ENCODE data around the gene FLRT2.

The FLRT2 gene, protein sequence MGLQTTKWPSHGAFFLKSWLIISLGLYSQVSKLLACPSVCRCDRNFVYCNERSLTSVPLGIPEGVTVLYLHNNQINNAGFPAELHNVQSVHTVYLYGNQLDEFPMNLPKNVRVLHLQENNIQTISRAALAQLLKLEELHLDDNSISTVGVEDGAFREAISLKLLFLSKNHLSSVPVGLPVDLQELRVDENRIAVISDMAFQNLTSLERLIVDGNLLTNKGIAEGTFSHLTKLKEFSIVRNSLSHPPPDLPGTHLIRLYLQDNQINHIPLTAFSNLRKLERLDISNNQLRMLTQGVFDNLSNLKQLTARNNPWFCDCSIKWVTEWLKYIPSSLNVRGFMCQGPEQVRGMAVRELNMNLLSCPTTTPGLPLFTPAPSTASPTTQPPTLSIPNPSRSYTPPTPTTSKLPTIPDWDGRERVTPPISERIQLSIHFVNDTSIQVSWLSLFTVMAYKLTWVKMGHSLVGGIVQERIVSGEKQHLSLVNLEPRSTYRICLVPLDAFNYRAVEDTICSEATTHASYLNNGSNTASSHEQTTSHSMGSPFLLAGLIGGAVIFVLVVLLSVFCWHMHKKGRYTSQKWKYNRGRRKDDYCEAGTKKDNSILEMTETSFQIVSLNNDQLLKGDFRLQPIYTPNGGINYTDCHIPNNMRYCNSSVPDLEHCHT

GRCh38 chr14:85529803-85530574 lies at the start of gene FLRT2:
Gene FLRT2 (plus strand): TSS chr14:85530144. CDS start chr14:85621515, 91,371 bp downstream.
- DNase-seq: peak; percentile 38

DNA sequence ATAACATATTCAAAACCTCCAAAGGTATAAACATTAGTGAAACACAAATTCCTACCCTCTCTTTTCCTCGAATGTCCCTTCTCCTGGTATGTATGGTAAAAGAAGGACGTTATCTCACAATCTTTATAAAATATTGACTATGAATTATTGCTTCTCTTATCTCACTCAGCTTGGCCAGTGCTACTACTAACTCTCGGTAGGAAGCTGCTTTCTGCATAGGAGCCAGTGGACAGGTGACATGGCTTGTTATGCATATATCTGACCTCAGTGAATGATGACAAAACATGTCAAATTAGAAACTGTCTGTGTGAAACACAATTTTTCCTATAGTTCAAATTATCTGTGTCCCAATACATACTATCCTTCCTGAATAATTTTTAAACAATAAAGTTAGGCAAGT lies 48.5 kb upstream of the FLRT2 start:
- DNase-seq: no peak

DNA sequence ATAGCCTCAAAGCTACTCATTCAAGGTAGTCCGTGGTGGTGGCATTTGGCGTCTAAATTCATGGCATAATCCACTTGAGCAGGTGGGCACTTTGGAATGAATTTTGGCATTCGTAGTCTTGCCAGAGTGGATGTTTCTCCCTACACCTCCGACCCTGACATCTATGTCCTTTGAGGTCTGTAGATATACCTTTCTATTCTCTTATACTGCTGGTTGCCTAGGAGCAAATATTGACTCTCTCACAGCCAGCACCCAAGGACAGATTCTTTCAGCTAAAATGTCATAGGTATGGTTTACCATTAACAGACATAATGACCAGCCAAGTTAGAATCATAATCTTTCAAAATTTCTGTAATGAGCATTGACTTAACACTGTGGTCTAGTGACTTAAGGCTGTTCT lies 47.4 kb upstream of the FLRT2 start:
- no peak for DNase-seq

GRCh38 chr14:85483037-85483436 lies 46.9 kb upstream of the FLRT2 start:
- no peak for DNase-seq

DNA sequence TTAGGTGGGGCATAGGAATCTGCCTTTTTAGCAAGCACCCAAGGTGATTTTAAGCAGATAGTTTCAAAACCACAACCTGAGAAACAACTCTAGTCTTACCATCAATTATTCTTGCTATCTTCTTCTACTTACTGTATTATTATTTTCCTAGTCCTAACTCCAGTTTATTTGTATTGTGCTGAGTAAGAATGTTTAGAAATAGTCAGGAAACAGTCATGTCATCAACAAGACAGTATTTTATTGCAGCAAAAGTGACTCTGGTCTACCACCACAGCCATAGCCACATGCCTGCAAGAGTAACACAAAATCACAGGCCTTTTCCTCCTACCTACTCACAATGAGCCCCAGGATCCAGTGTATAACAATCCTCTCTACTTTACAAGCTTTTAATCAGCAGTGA lies 46.3 kb upstream of the FLRT2 start:
- DNase-seq: no peak

GRCh38 chr14:85487215-85487614 lies 42.7 kb upstream of the FLRT2 start:
- DNase-seq: no peak

- DNase-seq: no peak
These were observed 28.2 kb upstream of the FLRT2 start for GRCh38 chr14:85501751-85502150.

DNA sequence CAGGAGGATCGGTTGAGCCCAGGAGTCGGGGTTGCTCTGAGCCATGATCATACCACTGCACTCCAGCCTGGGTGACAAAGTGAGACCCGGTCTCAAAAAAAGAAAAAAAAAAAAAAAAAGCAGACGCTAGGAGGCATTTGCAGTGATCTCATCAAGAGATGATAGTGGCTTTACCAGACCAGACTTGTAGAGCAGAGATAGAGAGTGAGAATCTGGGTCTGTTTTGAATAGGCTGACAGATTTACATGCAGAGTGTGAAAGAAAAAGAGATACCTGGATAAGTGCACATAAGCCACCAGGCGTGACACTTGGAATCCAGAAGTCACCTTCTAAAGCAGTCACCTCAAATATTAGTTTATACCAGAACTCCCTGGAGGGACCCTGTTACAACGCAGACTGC lies 21.1 kb upstream of the FLRT2 start:
- no peak for DNase-seq

GRCh38 chr14:85512451-85512850 lies 17.5 kb upstream of the FLRT2 start:
- no peak for DNase-seq

DNA sequence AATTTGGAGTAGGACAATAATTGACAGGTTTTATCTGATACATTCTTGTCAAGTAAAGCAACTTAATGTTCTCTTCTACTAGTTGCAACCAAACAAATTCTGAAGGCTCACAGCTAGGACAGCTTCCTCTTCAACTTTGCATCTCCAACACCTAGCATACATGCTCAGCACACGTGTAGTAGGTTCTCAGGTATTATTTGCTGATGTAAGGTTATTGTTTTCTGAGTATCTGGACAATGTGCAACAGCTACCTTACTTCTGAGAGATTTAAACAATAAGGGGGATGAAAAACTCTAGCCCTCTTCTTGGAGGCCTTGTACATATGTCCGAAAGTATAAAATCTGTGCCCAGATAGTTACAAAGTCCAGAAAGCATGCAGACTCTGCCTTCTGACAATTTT lies 15.5 kb upstream of the FLRT2 start:
- no peak for DNase-seq

GRCh38 chr14:85516239-85517113 lies 13.5 kb upstream of the FLRT2 start:
- DNase-seq: no peak

- DNase-seq: no peak
These were observed 12.7 kb upstream of the FLRT2 start for GRCh38 chr14:85517114-85517688.

- no peak for DNase-seq
These were observed 10.2 kb upstream of the FLRT2 start for GRCh38 chr14:85519661-85520305.

- DNase-seq: no peak
These were observed 9.4 kb upstream of the FLRT2 start for GRCh38 chr14:85520581-85520980.

DNA sequence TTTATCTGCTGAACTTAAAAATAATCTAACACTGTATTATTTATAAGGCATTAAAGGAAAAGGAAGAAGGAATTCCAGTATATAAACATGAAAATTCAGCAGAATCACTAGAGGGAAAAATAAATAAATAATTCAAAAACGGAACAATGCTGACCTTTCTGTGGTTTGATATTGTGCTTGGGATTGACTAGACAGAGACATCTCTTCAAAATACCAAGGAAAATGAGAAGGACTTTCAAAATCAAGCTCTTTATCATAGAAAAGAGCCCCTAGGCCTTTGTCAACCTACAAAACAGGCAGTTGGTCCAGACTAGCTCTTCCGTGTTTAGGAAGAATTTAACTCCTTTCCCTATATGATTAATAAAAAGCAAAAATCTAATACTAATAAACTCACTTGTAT lies 6.3 kb upstream of the FLRT2 start:
- DNase-seq: no peak

- no peak for DNase-seq
These were observed 2.9 kb upstream of the FLRT2 start for GRCh38 chr14:85527006-85527405.

- DNase-seq: no peak
These were observed 2.4 kb upstream of the FLRT2 start for GRCh38 chr14:85527445-85528035.

DNA sequence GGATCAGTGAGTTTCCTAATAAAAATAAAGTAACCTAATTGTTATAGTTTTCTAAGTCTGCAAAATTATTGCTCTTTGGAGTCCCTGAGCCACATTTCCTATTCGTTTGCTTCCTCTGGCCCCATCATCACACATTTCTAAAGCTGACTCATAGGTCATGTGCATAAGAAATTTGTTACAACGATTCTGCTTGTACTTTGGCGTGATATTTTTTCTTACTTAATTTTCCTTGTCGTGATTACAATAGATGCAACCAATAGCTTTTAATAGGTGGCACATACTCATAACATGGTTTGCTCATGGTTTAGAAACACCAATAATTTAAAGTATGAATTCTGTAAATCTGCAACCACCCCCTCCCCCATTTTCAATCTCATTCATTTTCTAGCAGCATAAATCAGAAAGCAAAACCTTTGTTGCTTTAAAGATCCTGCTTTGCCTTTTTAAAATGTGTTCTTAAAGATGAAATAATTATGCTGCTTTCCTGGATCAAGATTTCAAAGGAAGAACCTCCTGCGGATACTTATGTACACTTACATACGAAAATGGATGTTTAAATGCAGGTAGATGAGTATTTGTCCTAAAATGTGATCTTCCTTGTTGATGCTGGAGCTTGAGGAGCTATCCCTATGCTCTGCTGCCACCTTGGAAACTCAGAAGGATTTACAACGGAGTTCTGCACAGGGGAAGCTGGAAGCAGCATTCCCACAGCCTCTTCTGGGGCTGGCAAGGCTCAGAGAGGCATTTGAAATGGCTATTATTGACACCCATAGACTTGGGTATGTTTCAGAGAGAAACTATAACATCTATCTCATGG lies 1.7 kb upstream of the FLRT2 start:
- DNase-seq: peak; percentile 17

- DNase-seq: peak; percentile 15
These were observed 880 bp upstream of the FLRT2 start for GRCh38 chr14:85528897-85529631.

GRCh38 chr14:85530626-85531025 lies 682 bp downstream of the FLRT2 start:
- DNase-seq: no peak

Data from T1000 (cell line).